ENCODE measurements around the gene SEMG1. TPM values are rescaled to one million over a fixed set of nuclear protein-coding genes. Genes with fewer than 3 reads are reported as not detected.

The SEMG1 gene
- total and polyA plus RNA-seq, 2 of the 8 experiments (the other 6 are each of a cell fraction or from before 2014, with no cell fraction given): 3.0 to 5.8 TPM

- TF ChIP-seq CHD7 (IDR thresholded peaks at IDR 0.05; ENCODE audit: insufficient replicate concordance, low read length) (no peak), BCL11A (IDR thresholded peaks at IDR 0.05; ENCODE audit: low read depth in 2 of 2, low read length in 2 of 2) (no peak), YY1 (IDR thresholded peaks at IDR 0.05; ENCODE audit: low read depth, low read length) (no peak), RAD21 (IDR thresholded peaks at IDR 0.05 in 1 of 2, conservative IDR thresholded peaks at IDR 0.05 in 1 of 2; ENCODE audit: low read depth in 2 of 2, low read length in 2 of 2) (no peak)
Measured at GRCh38 chr20:45218636-45219035, 11.8 kb downstream of the SEMG1 start (continued).

All from H1 (cell line).